OCI-LY3 (cell line): ENCODE results near the gene PAN2.
A peak's percentile ranks its signal among the peaks of the same experiment; 100 is the strongest.
"Not testable (repeated sequence)": the region's sequence is repeated elsewhere in the genome, so short reads cannot be mapped to it uniquely, and the experiment has no call there.

Experiments used
- H2AFZ ChIP-seq: fragments of 200-600, 300-600 bp; shearing (Covaris generic); 2 replicates; pipeline ENCODE4 v1.6.0; 2014; ENCODE audit warnings: antibody characterized with exemption, low read depth, low read length
- H3K27ac ChIP-seq: fragments of 200-600, 300-600 bp; sonication (generic); 2 replicates; pipeline ENCODE4 v1.5.1; 2014; ENCODE audit warnings: mild to moderate bottlenecking, low read length, moderate library complexity, mixed read lengths
- H3K27me3 ChIP-seq: fragments of 200-600, 300-600 bp; sonication (generic); 2 replicates; pipeline ENCODE4 v1.6.1; 2014; ENCODE audit warnings: low read depth, low read length, mixed read lengths
- H3K36me3 ChIP-seq: fragments of 200-600, 300-600 bp; sonication (generic); replicated peaks from 2 replicates; pipeline ENCODE3; 2014; ENCODE audit warnings: low read depth, low read length, mixed read lengths
- H3K4me1 ChIP-seq: fragments of 300-600, 200-600 bp; sonication (generic); 2 replicates; pipeline ENCODE4 v1.6.1; 2014; ENCODE audit warnings: low read length, mixed read lengths
- H3K4me2 ChIP-seq: fragments of 200-600, 300-600 bp; sonication (generic); 2 replicates; pipeline ENCODE4 v1.6.1; 2014; ENCODE audit warnings: low read length, mixed read lengths
- H3K4me3 ChIP-seq: fragments of 300-600, 200-600 bp; sonication (generic); 2 replicates; pipeline ENCODE4 v1.5.1; 2014; ENCODE audit warnings: antibody characterized with exemption, mild to moderate bottlenecking, low read length, moderate library complexity
- H3K79me2 ChIP-seq: fragments of 300-600, 200-600 bp; shearing (Covaris generic); 2 replicates; pipeline ENCODE4 v1.6.1; 2014; ENCODE audit warnings: mild to moderate bottlenecking, low read length, mixed read lengths
- H3K9ac ChIP-seq: fragments of 300-600, 200-600 bp; shearing (Covaris generic); 2 replicates; pipeline ENCODE4 v1.6.0; 2014; ENCODE audit warnings: mild to moderate bottlenecking, low read length, moderate library complexity
- H3K9me3 ChIP-seq: fragments of 200-600, 300-600 bp; shearing (Covaris generic); 2 replicates; pipeline ENCODE4 v1.6.1; 2014; ENCODE audit warnings: low read length, mixed read lengths; ENCODE audit not compliant: insufficient read depth
- H4K20me1 ChIP-seq: fragments of 200-600, 300-600 bp; sonication (generic); 2 replicates; pipeline ENCODE4 v1.6.1; 2016; ENCODE audit warnings: low read length, mixed read lengths; ENCODE audit not compliant: insufficient read depth
- CTCF ChIP-seq: fragments of 200-600, 300-600 bp; sonication (generic); IDR thresholded peaks from 2 replicates; pipeline ENCODE4 v1.5.1; 2014; ENCODE audit warnings: antibody characterized with exemption, low read length, low read depth
- EZH2phosphoT487 ChIP-seq: fragments of 200-600 bp; shearing (Covaris generic); IDR thresholded peaks from 2 replicates; pipeline ENCODE4 v1.6.1; 2018; ENCODE audit warnings: antibody characterized with exemption, mixed run types, low read depth

Gene PAN2

GRCh38 chr12:56338308-56339157 is 4.7 kb upstream of the PAN2 start, which contains the start of gene IL23A:
Gene IL23A, plus strand, starts transcription at chr12:56338884. Its CDS starts 161 bp downstream, at chr12:56339045.
- H3K4me3 ChIP-seq = peak within 1 kb of the TSS; percentile 21; the same call in 1 of the 2 replicates
- H3K4me2 ChIP-seq = peak within 1 kb of the TSS; percentile 51
- H3K9me3 ChIP-seq = no peaks in the 10 kb centered on the region
- peaks cover 38% of the 10 kb centered on the region for H3K4me1 ChIP-seq
- peaks cover 3% of the 10 kb centered on the region for H3K36me3 ChIP-seq
- no peaks in the 10 kb centered on the region for H4K20me1 ChIP-seq
- H2AFZ ChIP-seq = peak within 1 kb of the TSS; percentile 74
- peak within 1 kb of the TSS; percentile 34; the same call in 1 of the 2 replicates for H3K27ac ChIP-seq
- H3K9ac ChIP-seq = 0 out of 2 replicates have a peak within 1 kb of the TSS, but pooled peaks have one; percentile 11
- peaks cover 4% of the 10 kb centered on the region; the same call in 1 of the 2 replicates for H3K79me2 ChIP-seq
- H3K27me3 ChIP-seq = no peaks in the 10 kb centered on the region
- TF ChIP-seq EZH2phosphoT487 = no peak

GRCh38 chr12:56337753-56338251 is 4.0 kb upstream of the PAN2 start:
- H3K4me3 ChIP-seq = no peak overlapping the region
- peak overlapping the region; percentile 51 for H3K4me2 ChIP-seq
- no peaks in the 10 kb centered on the region for H3K27me3 ChIP-seq
- H3K9me3 ChIP-seq = no peaks in the 10 kb centered on the region
- H2AFZ ChIP-seq = peak overlapping the region; percentile 68; the same call in 1 of the 2 replicates
- peaks cover 8% of the 10 kb centered on the region for H3K79me2 ChIP-seq
- TF ChIP-seq EZH2phosphoT487 (no peak), CTCF (no peak)
- H3K36me3 ChIP-seq = no peaks in the 10 kb centered on the region
- H4K20me1 ChIP-seq = no peaks in the 10 kb centered on the region
- peaks cover 41% of the 10 kb centered on the region for H3K4me1 ChIP-seq
- H3K27ac ChIP-seq = peak overlapping the region; percentile 34; the same call in 1 of the 2 replicates
- H3K9ac ChIP-seq = no peak overlapping the region

GRCh38 chr12:56336361-56337167 is 2.8 kb upstream of the PAN2 start:
- no peaks in the 10 kb centered on the region for H4K20me1 ChIP-seq
- peak overlapping the region; percentile 51 for H3K4me2 ChIP-seq
- H3K9me3 ChIP-seq = no peaks in the 10 kb centered on the region
- H2AFZ ChIP-seq = peak overlapping the region; percentile 86
- H3K27me3 ChIP-seq = no peaks in the 10 kb centered on the region
- H3K4me1 ChIP-seq = peaks cover 44% of the 10 kb centered on the region
- no peak for TF ChIP-seq CTCF
- no peak for TF ChIP-seq EZH2phosphoT487
- H3K36me3 ChIP-seq = no peaks in the 10 kb centered on the region
- H3K27ac ChIP-seq = peak overlapping the region; percentile 51
- peak overlapping the region; percentile 6; the same call in 1 of the 2 replicates for H3K9ac ChIP-seq
- 0 out of 2 replicates have a peak overlapping the region, but pooled peaks have one; percentile 18 for H3K4me3 ChIP-seq
- H3K79me2 ChIP-seq = peaks cover 11% of the 10 kb centered on the region

GRCh38 chr12:56335527-56335926 is 1.7 kb upstream of the PAN2 start:
- Histone ChIP-seq H3K4me1 (peaks cover 44% of the 10 kb centered on the region), H3K79me2 (peaks cover 11% of the 10 kb centered on the region)
- H4K20me1 ChIP-seq, H3K4me2 ChIP-seq, H3K27ac ChIP-seq, H3K4me3 ChIP-seq, H3K9me3 ChIP-seq, H3K36me3 ChIP-seq, H3K9ac ChIP-seq, H3K27me3 ChIP-seq, H2AFZ ChIP-seq: not testable (repeated sequence)
